MM.1S (cell line): Measurements from ENCODE around the gene PKD1L1.
A peak's percentile ranks its signal among the peaks of the same experiment; 100 is the strongest.

Experiments
- DNase-seq: peaks from one replicate; pipeline ENCODE4 v3.0.0-alpha.2; 2015
- H2AFZ ChIP-seq: fragments of 300-600 bp; sonication (generic); 2 replicates; pipeline ENCODE4 v1.6.0; 2016; ENCODE audit warnings: antibody characterized with exemption, low read length
- H3F3A ChIP-seq: fragments of 300-600 bp; sonication (generic); 2 replicates; pipeline ENCODE4 v1.6.1; 2016; ENCODE audit warnings: mild to moderate bottlenecking, antibody characterized with exemption, low read length, moderate library complexity, mixed read lengths; ENCODE audit not compliant: insufficient read depth
- H3K27ac ChIP-seq: fragments of 300-600 bp; sonication (generic); 2 replicates; pipeline ENCODE4 v1.5.1; 2016; ENCODE audit warnings: mild to moderate bottlenecking, low read length
- H3K27me3 ChIP-seq: fragments of 300-600 bp; sonication (generic); replicated peaks from 2 replicates; pipeline ENCODE4 v1.6.0; 2016; ENCODE audit warnings: low read length; ENCODE audit not compliant: insufficient read depth
- H3K36me3 ChIP-seq: fragments of 300-600 bp; sonication (generic); replicated peaks from 2 replicates; pipeline ENCODE4 v1.6.1; 2016; ENCODE audit warnings: mild to moderate bottlenecking, low read length, mixed read lengths; ENCODE audit not compliant: insufficient read depth
- H3K4me1 ChIP-seq: fragments of 300-600 bp; sonication (generic); 2 replicates; pipeline ENCODE4 v1.6.1; 2016; ENCODE audit warnings: low read length, mixed read lengths
- H3K4me2 ChIP-seq: fragments of 300-600 bp; sonication (generic); 2 replicates; pipeline ENCODE4 v1.6.0; 2016; ENCODE audit warnings: low read depth, low read length
- H3K4me3 ChIP-seq: fragments of 300-600 bp; sonication (generic); 2 replicates; pipeline ENCODE4 v1.5.1; 2016; ENCODE audit warnings: low read length, mixed read lengths
- H3K79me2 ChIP-seq: fragments of 300-600 bp; sonication (generic); 2 replicates; pipeline ENCODE4 v1.6.1; 2016; ENCODE audit warnings: mixed run types, low read length, mixed read lengths
- H3K9ac ChIP-seq: fragments of 300-600 bp; sonication (generic); 2 replicates; pipeline ENCODE4 v1.6.1; 2016; ENCODE audit warnings: low read length, mixed read lengths
- H3K9me2 ChIP-seq: fragments of 300-600 bp; sonication (generic); replicated peaks from 2 replicates; pipeline ENCODE4 v1.6.1; 2016; ENCODE audit warnings: mild to moderate bottlenecking, low read length, mixed read lengths; ENCODE audit not compliant: insufficient read depth
- H3K9me3 ChIP-seq: fragments of 300-600 bp; sonication (generic); replicated peaks from 2 replicates; pipeline ENCODE4 v1.6.1; 2016; ENCODE audit warnings: mild to moderate bottlenecking, low read length, mixed read lengths; ENCODE audit not compliant: insufficient read depth
- H4K20me1 ChIP-seq: fragments of 300-600 bp; sonication (generic); 2 replicates; pipeline ENCODE4 v1.6.1; 2016; ENCODE audit warnings: mild to moderate bottlenecking, low read length, moderate library complexity, mixed read lengths; ENCODE audit not compliant: insufficient read depth
- CTCF ChIP-seq: fragments of 300-600 bp; sonication (generic); IDR thresholded peaks from 2 replicates; pipeline ENCODE4 v1.5.1; 2016; ENCODE audit warnings: antibody characterized with exemption, low read length, mixed read lengths
- EZH2 ChIP-seq: fragments of 300-600 bp; sonication (generic); optimal IDR thresholded peaks from 2 replicates; pipeline ENCODE3; 2017; ENCODE audit warnings: low read depth, mild to moderate bottlenecking, antibody characterized with exemption, low read length, mixed read lengths
- EZH2phosphoT487 ChIP-seq: fragments of 300-600 bp; sonication (generic); IDR thresholded peaks from 2 replicates; pipeline ENCODE4 v1.6.1; 2018; ENCODE audit warnings: antibody characterized with exemption, low read length

PKD1L1 gene

GRCh38 chr7:47970761-47971160, 22.5 kb upstream of the PKD1L1 start:
- Histone ChIP-seq H3K36me3 (peaks cover under 1% of the 10 kb centered on the region; the same call in 1 of the 2 replicates), H3K9ac (no peak overlapping the region), H3K4me1 (no peaks in the 10 kb centered on the region), H4K20me1 (no peaks in the 10 kb centered on the region), H3K9me2 (no peaks in the 10 kb centered on the region), H3K4me2 (no peak overlapping the region), H3K27ac (no peak overlapping the region), H3K27me3 (no peaks in the 10 kb centered on the region), H3K9me3 (no peaks in the 10 kb centered on the region), H3F3A (no peaks in the 10 kb centered on the region), H3K79me2 (peaks cover 8% of the 10 kb centered on the region; the same call in 1 of the 2 replicates), H2AFZ (no peak overlapping the region), H3K4me3 (no peak overlapping the region)
- no peak for TF ChIP-seq EZH2
- TF ChIP-seq EZH2phosphoT487 = no peak
- TF ChIP-seq CTCF = no peak
- DNase-seq = no peak

GRCh38 chr7:47968847-47969774, 20.8 kb upstream of the PKD1L1 start:
- peak; percentile 41 for DNase-seq

GRCh38 chr7:47967708-47968107, 19.4 kb upstream of the PKD1L1 start:
- Histone ChIP-seq H3K4me1 (no peaks in the 10 kb centered on the region), H4K20me1 (no peaks in the 10 kb centered on the region), H3K9ac (no peak overlapping the region), H3K4me3 (no peak overlapping the region), H2AFZ (no peak overlapping the region), H3K27ac (no peak overlapping the region), H3F3A (no peaks in the 10 kb centered on the region), H3K9me2 (no peaks in the 10 kb centered on the region), H3K36me3 (peaks cover 3% of the 10 kb centered on the region), H3K27me3 (no peaks in the 10 kb centered on the region), H3K79me2 (peaks cover 8% of the 10 kb centered on the region; the same call in 1 of the 2 replicates), H3K9me3 (no peaks in the 10 kb centered on the region), H3K4me2 (no peak overlapping the region)
- DNase-seq = no peak
- no peak for TF ChIP-seq EZH2
- TF ChIP-seq EZH2phosphoT487 = no peak
- no peak for TF ChIP-seq CTCF

More at GRCh38 chr7:47968847-47969774, 20.8 kb upstream of the PKD1L1 start:
- H3K9ac ChIP-seq = no peak overlapping the region
- H3K27me3 ChIP-seq = no peaks in the 10 kb centered on the region
- H4K20me1 ChIP-seq = no peaks in the 10 kb centered on the region
- H3K79me2 ChIP-seq = peaks cover 8% of the 10 kb centered on the region; the same call in 1 of the 2 replicates
- TF ChIP-seq EZH2 = no peak
- TF ChIP-seq CTCF = peak; percentile 91
- no peak overlapping the region for H2AFZ ChIP-seq
- H3K36me3 ChIP-seq = peaks cover 3% of the 10 kb centered on the region
- no peaks in the 10 kb centered on the region for H3K4me1 ChIP-seq
- no peak overlapping the region for H3K4me3 ChIP-seq
- no peak overlapping the region for H3K4me2 ChIP-seq
- no peaks in the 10 kb centered on the region for H3F3A ChIP-seq
- no peak overlapping the region for H3K27ac ChIP-seq
- H3K9me3 ChIP-seq = no peaks in the 10 kb centered on the region
- H3K9me2 ChIP-seq = no peaks in the 10 kb centered on the region
